Right forelimb (tissue), 1 donor: ENCODE measurements around the gene MMD.

Experiments
- DNase-seq: peaks from one replicate; pipeline ENCODE4 v3.0.0-alpha.2; 2018

Gene MMD

DNA sequence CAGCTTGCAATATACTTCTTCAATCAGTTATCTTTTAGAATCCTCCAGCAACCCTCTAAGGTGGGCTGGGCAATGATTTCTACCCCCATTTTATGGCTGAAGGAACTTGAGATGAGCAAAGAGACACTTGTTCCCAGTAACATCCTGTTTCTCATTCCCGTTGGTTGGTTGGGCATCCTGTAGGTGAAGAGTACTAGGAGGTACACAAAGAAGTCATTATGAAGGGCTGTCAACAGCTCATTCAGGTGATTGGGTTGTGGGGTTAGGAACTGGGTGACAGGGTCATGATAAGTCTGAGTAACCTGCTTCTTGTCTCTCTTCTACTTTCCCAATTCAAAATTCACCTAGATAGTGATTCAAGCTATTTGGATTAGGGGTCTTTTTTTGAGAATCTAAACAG is 76.5 kb downstream of the MMD start:
- DNase-seq = no peak

DNA sequence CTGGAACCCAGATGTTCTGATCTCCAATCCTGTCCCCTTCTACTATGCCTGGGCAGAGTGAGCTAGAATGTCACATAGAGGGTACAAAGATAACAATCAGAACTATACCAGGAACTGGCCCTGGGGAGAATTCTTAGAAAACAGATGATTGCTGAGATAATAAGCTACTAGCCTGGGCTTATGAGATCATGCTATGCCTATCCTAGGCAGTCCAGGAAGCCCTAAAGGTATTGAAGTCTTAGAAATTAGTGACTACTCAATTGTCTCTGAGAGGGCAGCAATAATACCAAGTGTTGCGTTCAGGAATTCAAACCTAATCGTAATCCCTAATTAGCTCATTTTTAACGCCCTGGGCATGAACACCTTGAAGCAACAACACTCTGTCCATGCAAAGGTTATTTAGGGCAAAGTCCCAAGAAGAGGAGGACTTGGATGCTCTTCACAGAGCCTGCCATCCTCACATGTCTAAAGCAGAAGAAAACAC is 77.1 kb downstream of the MMD start:
- no peak for DNase-seq

DNA sequence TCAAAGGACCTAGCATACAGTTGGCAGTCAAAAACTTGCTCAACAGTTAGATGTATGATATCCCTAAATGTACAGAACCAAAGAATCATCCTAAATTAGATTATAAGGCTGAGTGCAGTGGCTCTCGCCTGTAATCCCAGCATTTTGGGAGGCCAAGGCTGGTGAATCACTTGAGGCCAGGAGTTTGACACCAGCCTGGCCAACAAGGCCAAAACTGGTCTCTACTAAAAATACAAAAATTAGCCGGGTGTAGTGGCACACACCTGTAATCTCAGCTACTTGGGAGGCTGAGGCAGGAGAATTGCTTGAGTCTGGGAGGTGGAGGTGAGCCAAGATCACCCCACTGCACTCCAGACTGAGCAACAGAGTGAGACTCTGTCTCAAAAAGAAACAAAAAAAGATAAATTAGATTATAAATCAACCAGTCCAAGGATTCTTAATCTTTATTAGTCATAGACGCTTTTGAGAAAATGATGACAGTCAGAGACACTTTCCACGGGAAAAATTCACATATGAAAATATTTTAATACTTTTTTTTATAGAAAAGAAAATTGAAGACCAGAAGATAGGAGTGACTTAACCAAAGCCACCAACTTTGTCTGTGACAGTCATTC is 77.6 kb downstream of the MMD start:
- no peak for DNase-seq

DNA sequence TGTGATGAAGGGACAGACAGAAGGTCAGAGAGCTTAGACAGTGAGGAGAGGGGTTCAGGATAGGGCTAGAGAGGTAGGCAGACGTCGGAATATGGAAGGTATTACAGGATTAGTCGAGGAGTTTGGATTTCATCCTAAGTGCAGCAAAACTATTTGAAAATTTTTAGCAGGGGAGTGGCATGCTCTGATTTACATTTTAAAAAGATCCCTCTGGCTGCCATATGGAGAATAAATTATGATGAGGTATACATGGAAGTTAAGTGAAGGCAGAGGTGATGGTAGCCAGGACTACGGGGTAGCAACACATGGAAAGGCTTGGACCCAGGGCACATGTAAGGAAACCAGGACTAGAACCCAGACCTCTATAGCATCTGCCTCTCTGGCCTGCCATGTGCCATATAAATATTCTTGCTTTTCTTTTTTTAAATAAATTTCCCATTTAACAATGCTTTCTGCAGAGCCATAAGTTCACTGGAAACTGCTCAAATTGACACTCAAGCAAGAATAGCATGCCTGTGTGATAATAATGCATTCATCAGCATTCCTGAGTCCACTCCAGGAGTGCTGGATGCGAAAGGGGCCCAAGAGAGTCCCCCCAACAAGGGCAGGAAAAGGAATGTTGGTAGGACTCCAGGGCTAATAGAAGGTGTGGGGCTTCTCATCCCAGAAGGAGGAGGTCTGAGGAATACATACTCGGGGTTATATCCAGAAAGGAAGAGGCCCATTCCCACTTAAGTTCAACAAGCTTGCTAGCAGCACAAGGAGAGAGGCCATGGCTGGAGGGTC is 78.6 kb downstream of the MMD start:
- DNase-seq = no peak
